ENCODE measurements around the gene ZNF614. TPM values are rescaled to one million over a fixed set of nuclear protein-coding genes. Genes with fewer than 3 reads are reported as not detected.

The ZNF614 gene
- total RNA-seq, 4 donors from 2014 or later: 4.7 to 8.3 (median 6.0) TPM

DNA sequence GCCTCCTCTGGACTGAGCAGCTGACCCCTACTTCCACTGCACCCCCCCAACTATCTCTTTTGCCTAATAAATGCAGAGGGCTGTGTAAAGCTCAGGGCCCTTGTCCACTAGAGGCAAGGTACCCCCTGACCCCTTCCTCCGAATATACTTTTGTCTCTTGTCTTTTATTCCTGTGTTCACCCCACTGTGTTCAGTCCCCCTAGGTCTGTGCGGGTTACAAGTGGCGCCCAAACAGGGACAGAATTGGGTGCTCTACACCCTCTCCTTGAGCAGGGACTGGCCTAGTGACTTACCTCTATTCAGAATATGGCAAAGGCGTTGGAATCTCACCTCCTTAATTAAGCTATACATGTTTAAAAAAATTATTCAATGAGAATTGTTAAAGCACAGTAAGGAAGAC is 56.6 kb downstream of the ZNF614 start:
- H3K36me3 ChIP-seq: peaks cover 30 to 100% (median 78%) of the 10 kb centered on the region in 3 donors
- H3K4me3 ChIP-seq: no peak overlapping the region
- WGBS, 2 donors: 94 to 96% methylated on average over 4 of the region's 4 CpGs
- no peak overlapping the region for H3K27ac ChIP-seq
- H3K27me3 ChIP-seq: no peaks in the 10 kb centered on the region
- TF ChIP-seq EP300 (IDR thresholded peaks at IDR 0.05) (no peak), POLR2A (IDR thresholded peaks at IDR 0.05) (no peak)
- TF ChIP-seq, protein P1, sequence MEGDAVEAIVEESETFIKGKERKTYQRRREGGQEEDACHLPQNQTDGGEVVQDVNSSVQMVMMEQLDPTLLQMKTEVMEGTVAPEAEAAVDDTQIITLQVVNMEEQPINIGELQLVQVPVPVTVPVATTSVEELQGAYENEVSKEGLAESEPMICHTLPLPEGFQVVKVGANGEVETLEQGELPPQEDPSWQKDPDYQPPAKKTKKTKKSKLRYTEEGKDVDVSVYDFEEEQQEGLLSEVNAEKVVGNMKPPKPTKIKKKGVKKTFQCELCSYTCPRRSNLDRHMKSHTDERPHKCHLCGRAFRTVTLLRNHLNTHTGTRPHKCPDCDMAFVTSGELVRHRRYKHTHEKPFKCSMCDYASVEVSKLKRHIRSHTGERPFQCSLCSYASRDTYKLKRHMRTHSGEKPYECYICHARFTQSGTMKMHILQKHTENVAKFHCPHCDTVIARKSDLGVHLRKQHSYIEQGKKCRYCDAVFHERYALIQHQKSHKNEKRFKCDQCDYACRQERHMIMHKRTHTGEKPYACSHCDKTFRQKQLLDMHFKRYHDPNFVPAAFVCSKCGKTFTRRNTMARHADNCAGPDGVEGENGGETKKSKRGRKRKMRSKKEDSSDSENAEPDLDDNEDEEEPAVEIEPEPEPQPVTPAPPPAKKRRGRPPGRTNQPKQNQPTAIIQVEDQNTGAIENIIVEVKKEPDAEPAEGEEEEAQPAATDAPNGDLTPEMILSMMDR (IDR thresholded peaks at IDR 0.05): no peak
- DNase-seq (ENCODE audit: low spot score in 2 of 2): no peak
- H3K9me3 ChIP-seq: peaks cover 20 to 100% (median 71%) of the 10 kb centered on the region in 4 donors
- no peaks in the 10 kb centered on the region for H3K4me1 ChIP-seq

DNA sequence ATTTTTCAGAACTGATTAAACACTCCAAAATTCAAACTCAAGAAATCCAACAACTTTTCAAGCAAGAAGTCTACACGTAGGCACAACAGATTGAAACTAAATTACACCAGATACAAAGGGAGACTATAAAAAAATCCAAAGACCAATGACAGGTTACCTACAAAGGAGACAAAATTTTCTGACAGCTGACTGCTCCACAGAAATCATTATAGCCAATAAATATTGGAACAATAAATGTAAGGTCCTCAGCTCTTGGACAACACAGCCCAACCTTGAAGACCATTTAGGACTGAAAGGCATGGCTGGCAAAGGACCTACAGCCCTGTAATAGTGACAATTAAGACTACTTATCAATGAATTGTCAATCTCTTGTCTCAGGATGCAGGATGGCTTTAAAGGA is 57.5 kb downstream of the ZNF614 start:
- Histone ChIP-seq H3K27me3 (no peaks in the 10 kb centered on the region), H3K27ac (no peak overlapping the region), H3K4me1 (no peaks in the 10 kb centered on the region), H3K4me3 (no peak overlapping the region), H3K9me3 (peaks cover 20 to 100% (median 72%) of the 10 kb centered on the region in 4 donors), H3K36me3 (peaks cover 39 to 100% (median 85%) of the 10 kb centered on the region in 3 donors)
- TF ChIP-seq POLR2A (IDR thresholded peaks at IDR 0.05) (no peak), EP300 (IDR thresholded peaks at IDR 0.05) (no peak)
- TF ChIP-seq, protein P1 (IDR thresholded peaks at IDR 0.05): no peak
- no peak for DNase-seq (ENCODE audit: low spot score in 2 of 2)
- WGBS, 2 donors: 96 to 98% methylated on average over 1 of the region's 1 CpG

DNA sequence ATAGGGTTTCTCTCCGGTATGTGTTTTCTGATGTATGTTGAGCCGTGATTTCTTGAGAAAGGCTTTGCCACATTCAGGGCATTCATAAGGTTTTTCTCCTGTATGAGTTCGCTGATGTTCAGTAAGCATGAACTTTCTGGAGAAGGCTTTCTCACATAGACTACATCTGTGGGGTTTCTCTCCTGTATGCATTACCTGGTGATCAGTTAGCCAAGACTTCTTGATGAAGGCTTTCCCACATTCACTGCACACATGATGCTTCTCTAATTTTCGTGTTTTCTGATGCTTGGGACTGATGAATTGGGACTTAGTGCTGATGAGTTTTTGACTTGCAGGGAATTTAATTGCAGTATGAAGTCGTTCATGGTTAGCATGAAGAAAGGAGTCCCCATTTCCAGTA is 62.6 kb downstream of the ZNF614 start:
- Histone ChIP-seq H3K4me3 (no peak overlapping the region), H3K9me3 (peaks cover 10 to 100% (median 59%) of the 10 kb centered on the region in 4 donors), H3K36me3 (peaks cover 37 to 100% (median 58%) of the 10 kb centered on the region in 3 donors), H3K27ac (no peak overlapping the region), H3K27me3 (no peaks in the 10 kb centered on the region), H3K4me1 (no peaks in the 10 kb centered on the region)
- TF ChIP-seq, protein P1 (IDR thresholded peaks at IDR 0.05): no peak
- 99% methylated on average over 5 of the region's 5 CpGs for WGBS, 2 donors
- no peak for DNase-seq (ENCODE audit: low spot score in 2 of 2)

Other genes starting within 250 kb of the ZNF614 start
- gene FPR3, start 233.2 kb downstream of the ZNF614 start, total RNA-seq: 10 to 100 TPM in 1 of 4 donors, 1 to 10 TPM in 3; 2.3 to 11.7 (median 5.1) TPM
- gene ZNF577, start 140.4 kb downstream of the ZNF614 start, total RNA-seq: 10 to 100 TPM; 14.5 to 27.6 (median 21.2) TPM
- gene ZNF649, start 123.4 kb downstream of the ZNF614 start, total RNA-seq: 10 to 100 TPM; 11.4 to 16.8 (median 12.1) TPM
- 1 to 10 TPM; 5.9 to 8.5 (median 7.5) TPM for gene ZNF613, start 100.9 kb downstream of the ZNF614 start, total RNA-seq
- 10 to 100 TPM in 2 of 4 donors, 1 to 10 TPM in 2; 7.2 to 16.7 (median 9.9) TPM for gene ZNF350, start 41.5 kb downstream of the ZNF614 start, total RNA-seq
- gene ZNF615, start 20.2 kb downstream of the ZNF614 start, total RNA-seq: 10 to 100 TPM; 15.3 to 29.6 (median 21.6) TPM
- 10 to 100 TPM in 3 of 4 donors, 1 to 10 TPM in 1; 9.3 to 18.8 (median 14.2) TPM for gene ZNF432, start 20.5 kb upstream of the ZNF614 start, total RNA-seq
- gene ZNF841, start 67.4 kb upstream of the ZNF614 start, total RNA-seq: 10 to 100 TPM; 12.0 to 34.8 (median 25.7) TPM
- gene ZNF616, start 111.6 kb upstream of the ZNF614 start, total RNA-seq: 10 to 100 TPM in 2 of 4 donors, 1 to 10 TPM in 2; 5.4 to 18.0 (median 8.7) TPM
- gene ZNF836, start 143.2 kb upstream of the ZNF614 start, total RNA-seq: 10 to 100 TPM in 2 of 4 donors, 1 to 10 TPM in 2; 7.1 to 17.1 (median 9.8) TPM
- gene PPP2R1A, start 161.7 kb upstream of the ZNF614 start, total RNA-seq: 100 to 1,000 TPM; 145 to 176 (median 166) TPM
- 10 to 100 TPM in 1 of 4 donors, 1 to 10 TPM in 3; 7.7 to 11.4 (median 9.0) TPM for gene ZNF766, start 241.2 kb upstream of the ZNF614 start, total RNA-seq

Measured in tibial nerve (tissue), 4 donors.